ENCODE results near the gene PLXNB2. TPM values are rescaled to one million over a fixed set of nuclear protein-coding genes. Genes with fewer than 3 reads are reported as not detected.
A peak's percentile ranks its signal among the peaks of the same experiment; 100 is the strongest.

The PLXNB2 gene
- total RNA-seq, 1 experiment from 2014 or later = 236 TPM

GRCh38 chr22:50252082-50253045, 55.1 kb downstream of the PLXNB2 start (continued):
- peak; percentile 75 to 92 (median 75) for TF ChIP-seq CTCF (IDR thresholded peaks at IDR 0.05 in 2 of 3, conservative IDR thresholded peaks at IDR 0.05 in 1 of 3; ENCODE audit: borderline replicate concordance in 1 of 3, insufficient read depth in 1 of 3, low read depth in 2 of 3, low read length in 2 of 3)
- TF ChIP-seq EZH2phosphoT487 (IDR thresholded peaks at IDR 0.05; ENCODE audit: borderline replicate concordance) = no peak
- TF ChIP-seq ZFX (IDR thresholded peaks at IDR 0.05) = no peak; the same call in 1 of the 2 replicates
- no peak for TF ChIP-seq TCF7L2 (IDR thresholded peaks at IDR 0.05; ENCODE audit: borderline replicate concordance, extremely low read depth, insufficient read depth, insufficient read length)
- TF ChIP-seq CEBPB (IDR thresholded peaks at IDR 0.05; ENCODE audit: low read depth) = no peak
- no peak for TF ChIP-seq CBX3 (IDR thresholded peaks at IDR 0.05; ENCODE audit: low read depth)

GRCh38 chr22:50251477-50252081, 55.9 kb downstream of the PLXNB2 start:
- ChIA-PET RAD21 (ENCODE audit: low non-redundant PET in 1 of 2, low total read pairs in 2 of 2, uncharacterized antibody in 2 of 2, unreplicated experiment in 2 of 2) (interaction anchor here (0.7 to 1.3 kb wide), 3 partner anchors 8 to 115 kb away, joined by 3 to 5 read pairs (median 3); no protein-coding TSS in a partner anchor), CTCF (interaction anchor here (0.9 to 3.0 kb wide), 8 partner anchors 11 to 369 kb away, joined by 3 to 17 read pairs (median 5); partner anchors contain the start of genes LMF2, NCAPH2 and SCO2), POLR2A (interaction anchor here (0.6 to 1.7 kb wide), 6 partner anchors 9 to 90 kb away, joined by 3 to 7 read pairs (median 4); partner anchors contain the start of gene MAPK12)
- TF ChIP-seq YY1 (IDR thresholded peaks at IDR 0.05; ENCODE audit: extremely low read depth, insufficient replicate concordance, low read depth, low read length) = no peak
- no peak for TF ChIP-seq POLR2A (IDR thresholded peaks at IDR 0.05; ENCODE audit: borderline replicate concordance, extremely low read depth, insufficient read depth, insufficient read length)
- no peak for TF ChIP-seq RAD21 (IDR thresholded peaks at IDR 0.05; ENCODE audit: low read depth)
- no peak for TF ChIP-seq CBX3 (IDR thresholded peaks at IDR 0.05; ENCODE audit: low read depth)
- TF ChIP-seq EGR1 (IDR thresholded peaks at IDR 0.05; ENCODE audit: low read depth) = no peak
- TF ChIP-seq ZBTB33 (IDR thresholded peaks at IDR 0.05; ENCODE audit: extremely low read depth, insufficient replicate concordance, low read length) = no peak
- TF ChIP-seq SIN3A (IDR thresholded peaks at IDR 0.05; ENCODE audit: low read depth) = no peak
- TF ChIP-seq EZH2 (IDR thresholded peaks at IDR 0.05) = no peak
- H3K4me2 ChIP-seq (ENCODE audit: low read length) = peak overlapping the region; percentile 98
- no peaks in the 10 kb centered on the region for H3K9me3 ChIP-seq (ENCODE audit: control insufficient read depth in 1 of 2, insufficient read depth in 1 of 2, low read depth in 1 of 2, low read length in 2 of 2)
- peaks cover 33% of the 10 kb centered on the region for H3K79me2 ChIP-seq (ENCODE audit: insufficient read depth, low read length)
- DNase-seq (ENCODE audit: low read depth, low spot score) (no peak), ATAC-seq (peak; percentile 4)
- no peaks in the 10 kb centered on the region for H3K9me2 ChIP-seq (ENCODE audit: insufficient read depth)
- peak overlapping the region; percentile 15 to 93; a peak in 3 of 4 replicates for H3K4me3 ChIP-seq (replicated peaks in 1 of 2; ENCODE audit: low read depth in 1 of 2, low read length in 2 of 2)
- BruUV-seq (replicated peaks) = no TSS peak
- H3K9ac ChIP-seq (ENCODE audit: low read length) = peak overlapping the region; percentile 96
- peak overlapping the region; percentile 99 for H3K27ac ChIP-seq (ENCODE audit: low read depth, low read length)
- no peaks in the 10 kb centered on the region for H4K20me1 ChIP-seq (ENCODE audit: insufficient read depth)
- H3K36me3 ChIP-seq (ENCODE audit: control insufficient read depth in 1 of 2, insufficient read depth in 2 of 2, low read length in 2 of 2) = peaks cover 0 to 11% of the 10 kb centered on the region in 2 experiments; a peak in 2 of 4 replicates
- intact Hi-C loops (cut with micrococcal nuclease) = loop anchor here (1.0 to 5.0 kb wide), 3 partner anchors 91 to 246 kb away; no protein-coding TSS in a partner anchor
- H2AFZ ChIP-seq (ENCODE audit: low read depth, low read length, poor library complexity, severe bottlenecking) = no peak overlapping the region
- peaks cover 12 to 51% of the 10 kb centered on the region in 2 experiments; a peak in 3 of 4 replicates for H3K4me1 ChIP-seq (ENCODE audit: control insufficient read depth in 1 of 2, insufficient read depth in 2 of 2, low read length in 2 of 2)
- H3K27me3 ChIP-seq (ENCODE audit: insufficient read depth, low read length) = no peaks in the 10 kb centered on the region
